GM23338 (cell line): ENCODE measurements around the gene WDR70.

Experiments used
- CREB1 ChIP-seq: fragments of 250-450 bp; sonication (Bioruptor Pico); IDR thresholded peaks from 2 replicates; pipeline ENCODE4 v1.5.0; 2020; ENCODE audit warnings: low read depth, mild to moderate bottlenecking, moderate library complexity
- CTCF ChIP-seq, 2 experiments: fragments of 200-600 bp in 1 of 2; sonication (generic) in 1 of 2; conservative IDR thresholded peaks; 2 replicates each; pipeline versions ENCODE4 v1.5.1 to v1.6.1; 2016 to 2017; ENCODE audit warnings: antibody characterized with exemption in 2 of 2, low read depth in 2 of 2, mild to moderate bottlenecking in 2 of 2, moderate library complexity in 1 of 2
- EZH2 ChIP-seq: fragments of 200-600 bp; sonication (generic); IDR thresholded peaks from one replicate; pipeline ENCODE4 v1.8.0; 2017; ENCODE audit warnings: antibody characterized with exemption, mild to moderate bottlenecking, low read depth; ENCODE audit not compliant: unreplicated experiment
- JUNB ChIP-seq: IDR thresholded peaks from one replicate; pipeline ENCODE4 v1.6.1; 2016; ENCODE audit warnings: antibody characterized with exemption; ENCODE audit not compliant: unreplicated experiment
- NANOG ChIP-seq: IDR thresholded peaks from 2 replicates; pipeline ENCODE4 v1.6.1; 2016; ENCODE audit warnings: antibody characterized with exemption, borderline replicate concordance
- POLR2AphosphoS5 ChIP-seq: IDR thresholded peaks from 2 replicates; pipeline ENCODE4 v1.6.1; 2016; ENCODE audit warnings: antibody characterized with exemption, low read depth
- REST ChIP-seq: IDR thresholded peaks from one replicate; pipeline ENCODE4 v1.6.1; 2018; ENCODE audit warnings: antibody characterized with exemption; ENCODE audit not compliant: unreplicated experiment
- STAT1 ChIP-seq: IDR thresholded peaks from one replicate; pipeline ENCODE4 v1.6.1; 2016; ENCODE audit warnings: antibody characterized with exemption; ENCODE audit not compliant: unreplicated experiment
- ZNF114 ChIP-seq: fragments of 250-450 bp; sonication (Bioruptor Pico); IDR thresholded peaks from 2 replicates; pipeline ENCODE4 v1.5.0; 2020; ENCODE audit warnings: mild to moderate bottlenecking, moderate library complexity

GRCh38 chr5:37664551-37664950, 285.4 kb downstream of the WDR70 start:
- no peak for TF ChIP-seq EZH2
- TF ChIP-seq POLR2AphosphoS5 = no peak
- no peak for TF ChIP-seq CTCF (conservative IDR thresholded peaks at IDR 0.05; ENCODE audit: low read depth in 2 of 2)
- no peak for TF ChIP-seq NANOG
- no peak for TF ChIP-seq JUNB
- TF ChIP-seq REST = no peak
- no peak for TF ChIP-seq ZNF114
- no peak for TF ChIP-seq STAT1
- no peak for TF ChIP-seq CREB1
